Panc1 (cell line): ENCODE data around the gene HEPACAM2. TPM values are rescaled to one million over a fixed set of nuclear protein-coding genes. Genes with fewer than 3 reads are reported as not detected.

Experiments used
- ATAC-seq: fragments of 200-7000 bp; cut with Tn5 transposase; 2 replicates; pipeline ENCODE4 v1.9.1; 2020; ENCODE audit warnings: mild to moderate bottlenecking, moderate library complexity
- BruUV-seq: library from RNA; stranded (reverse); fragments of 400-500 nt; replicated peaks from 2 replicates; lab custom pipeline; 2021; lab: Mats Ljungman, UMichigan
- CTCF ChIA-PET: fragments of 300-600 bp; sonication (Branson Sonifier 250); formaldehyde crosslinking; loops from one replicate; lab custom pipeline; 2022; ENCODE audit warnings: antibody characterized with exemption; lab: Charles Lee
- POLR2A ChIA-PET: fragments of 300-600 bp; sonication (Branson Sonifier 250); formaldehyde crosslinking; loops from one replicate; lab custom pipeline; 2022; ENCODE audit warnings: antibody characterized with exemption; lab: Charles Lee
- DNase-seq: peaks from one replicate; pipeline ENCODE4 v3.0.0-alpha.2; 2010; ENCODE audit warnings: low read depth, low spot score
- H3K27ac ChIP-seq: 2 replicates; pipeline ENCODE4 v1.5.1; 2011; ENCODE audit warnings: mild to moderate bottlenecking, low read length, inconsistent platforms
- H3K27me3 ChIP-seq: fragments of 200-500 bp; sonication (Bioruptor generic); 2 replicates; pipeline ENCODE4 v1.6.0; 2014; ENCODE audit warnings: low read length, inconsistent platforms; ENCODE audit not compliant: control insufficient read depth, insufficient read depth
- H3K36me3 ChIP-seq: fragments of 200-500 bp; sonication (Bioruptor generic); 2 replicates; pipeline ENCODE4 v1.5.1; 2014; ENCODE audit warnings: inconsistent platforms, mild to moderate bottlenecking, low read length, moderate library complexity; ENCODE audit not compliant: control insufficient read depth, insufficient read depth
- H3K4me1 ChIP-seq: 2 replicates; pipeline ENCODE4 v1.5.1; 2011; ENCODE audit warnings: inconsistent platforms, mild to moderate bottlenecking, low read length, moderate library complexity; ENCODE audit not compliant: control insufficient read depth, insufficient read depth
- H3K4me3 ChIP-seq, 2 experiments: 2 replicates each; pipeline ENCODE4 v1.5.1; 2011 to 2012; ENCODE audit warnings: low read depth in 2 of 2, low read length in 2 of 2, mild to moderate bottlenecking in 2 of 2, inconsistent platforms in 1 of 2, moderate library complexity in 1 of 2
- H3K9me3 ChIP-seq: fragments of 200-500 bp; sonication (Bioruptor generic); 2 replicates; pipeline ENCODE4 v1.5.1; 2014; ENCODE audit warnings: low read depth, mild to moderate bottlenecking, inconsistent platforms, low read length, moderate library complexity; ENCODE audit not compliant: control insufficient read depth, insufficient read depth
- CTCF ChIP-seq: fragments of 450-650 bp; IDR thresholded peaks from 2 replicates; pipeline ENCODE4 v1.5.1; 2017; ENCODE audit warnings: mild to moderate bottlenecking
- POLR2AphosphoS5 ChIP-seq: IDR thresholded peaks from 2 replicates; pipeline ENCODE4 v1.6.1; 2012; ENCODE audit warnings: mild to moderate bottlenecking, low read depth, low read length, moderate library complexity
- REST ChIP-seq, 2 experiments: IDR thresholded peaks; 2 replicates each; pipeline ENCODE4 v1.6.1; 2011 to 2012; ENCODE audit warnings: low read depth in 2 of 2, control low read depth in 1 of 2, low read length in 1 of 2, mild to moderate bottlenecking in 1 of 2, moderate library complexity in 1 of 2; ENCODE audit not compliant: insufficient read depth in 1 of 2
- SIN3A ChIP-seq: IDR thresholded peaks from 2 replicates; pipeline ENCODE4 v1.6.1; 2012; ENCODE audit warnings: low read depth, mild to moderate bottlenecking, low read length, moderate library complexity, borderline replicate concordance; ENCODE audit not compliant: insufficient read depth
- TCF7L2 ChIP-seq: IDR thresholded peaks from 2 replicates; pipeline ENCODE4 v1.6.1; 2011; ENCODE audit warnings: mild to moderate bottlenecking, low read depth, low read length, inconsistent platforms
- in situ Hi-C: cut with HindIII; loops from 2 replicates; pipeline ENCODE4 v1.10.0; 2016; ENCODE audit warnings: low sequenced_read_pairs, low pct_unique_long_range_greater_than_20kb
- intact Hi-C: fragments of 100-400 bp; cut with micrococcal nuclease; formaldehyde crosslinking; loops from one replicate; pipeline ENCODE4 v1.10.0; 2022; ENCODE audit not compliant: unreplicated experiment
- total RNA-seq: library from RNA; stranded (reverse); gene quantifications from one replicate; pipeline ENCODE4 v1.2.1, GENCODE V29; 2021; ENCODE audit not compliant: unreplicated experiment

The HEPACAM2 gene
- total RNA-seq, 1 experiment from 2014 or later, result not detected

GRCh38 chr7:93156884-93157283 is 69.4 kb downstream of the HEPACAM2 start:
- Histone ChIP-seq H3K27me3 (no peaks in the 10 kb centered on the region), H3K36me3 (no peaks in the 10 kb centered on the region), H3K4me1 (no peaks in the 10 kb centered on the region), H3K9me3 (no peaks in the 10 kb centered on the region), H3K4me3 (no peak overlapping the region), H3K27ac (no peak overlapping the region)
- POLR2A ChIA-PET, result no interaction called here
- CTCF ChIA-PET, result no interaction called here
- TF ChIP-seq CTCF, result no peak
- no peak for TF ChIP-seq SIN3A
- TF ChIP-seq REST (IDR thresholded peaks at IDR 0.05; ENCODE audit: insufficient read depth in 1 of 2, low read depth in 2 of 2, low read length in 1 of 2), result no peak
- TF ChIP-seq TCF7L2, result no peak
- TF ChIP-seq POLR2AphosphoS5, result no peak
- ATAC-seq (no peak), DNase-seq (no peak)
- in situ Hi-C loops, result no loop called here
- intact Hi-C loops, result no loop called here
- BruUV-seq, result no TSS peak

GRCh38 chr7:93150200-93150835 is 76.0 kb downstream of the HEPACAM2 start:
- H3K36me3 ChIP-seq, result no peaks in the 10 kb centered on the region
- CTCF ChIA-PET, result no interaction called here
- DNase-seq (no peak), ATAC-seq (no peak)
- no peaks in the 10 kb centered on the region for H3K9me3 ChIP-seq
- H3K27ac ChIP-seq, result no peak overlapping the region
- in situ Hi-C loops, result no loop called here
- intact Hi-C loops, result no loop called here
- no peaks in the 10 kb centered on the region for H3K27me3 ChIP-seq
- TF ChIP-seq SIN3A, result no peak
- TF ChIP-seq REST (IDR thresholded peaks at IDR 0.05; ENCODE audit: insufficient read depth in 1 of 2, low read depth in 2 of 2, low read length in 1 of 2), result no peak
- no peak for TF ChIP-seq TCF7L2
- no peak for TF ChIP-seq CTCF
- TF ChIP-seq POLR2AphosphoS5, result no peak
- BruUV-seq, result no TSS peak
- POLR2A ChIA-PET, result interaction anchor here (0.7 kb wide), 1 partner anchor 622 kb away, joined by 3 read pairs; the partner anchor contains the start of genes PEX1 and RBM48
- H3K4me1 ChIP-seq, result no peaks in the 10 kb centered on the region; the same call in 1 of the 2 replicates
- H3K4me3 ChIP-seq, result no peak overlapping the region
